ENCODE results near the gene DVL1.

DVL1 gene

DNA sequence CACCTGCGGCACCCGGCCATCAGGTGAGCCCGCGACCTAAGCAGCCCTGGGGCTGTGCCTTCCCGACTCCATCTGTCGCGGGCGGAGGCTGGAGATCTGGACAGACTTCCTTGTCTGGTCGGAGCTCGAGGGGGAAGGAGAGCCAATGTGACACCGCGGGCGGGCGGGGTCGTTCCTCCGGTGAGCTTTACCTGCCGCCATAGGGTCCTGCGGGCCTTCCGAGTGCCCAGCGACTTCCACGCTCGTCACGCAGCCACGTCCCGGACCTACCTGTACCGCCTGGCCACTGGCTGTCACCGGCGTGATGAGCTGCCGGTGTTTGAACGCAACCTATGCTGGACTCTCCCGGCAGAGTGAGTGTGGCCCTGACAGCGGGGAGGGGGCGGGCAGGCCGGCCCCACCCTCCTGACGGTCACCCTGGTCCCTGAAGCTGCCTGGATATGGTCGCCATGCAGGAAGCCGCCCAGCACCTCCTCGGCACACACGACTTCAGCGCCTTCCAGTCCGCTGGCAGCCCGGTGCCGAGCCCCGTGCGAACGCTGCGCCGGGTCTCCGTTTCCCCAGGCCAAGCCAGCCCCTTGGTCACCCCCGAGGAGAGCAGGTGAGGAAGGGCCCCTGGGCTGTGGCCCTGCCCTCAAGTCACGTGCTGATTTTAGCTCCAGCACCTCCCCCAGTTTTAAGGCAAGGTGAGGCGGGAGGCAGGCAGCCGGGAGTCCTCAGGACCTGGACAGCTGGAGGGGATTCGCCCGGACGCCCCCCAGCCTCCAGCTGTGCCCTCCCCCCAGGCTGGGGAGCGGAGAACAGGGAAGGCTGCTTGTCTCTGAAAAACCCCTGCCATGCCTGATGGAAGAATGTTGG is 39.7 kb downstream of the DVL1 start:
- DNase-seq, result peak; percentile 43

GRCh38 chr1:1308756-1309250 is 40.4 kb downstream of the DVL1 start:
- DNase-seq, result no peak

GRCh38 chr1:1307923-1308755 is 41.1 kb downstream of the DVL1 start, which contains the start of the genes ACAP3 and PUSL1:
Gene ACAP3, minus strand, starts transcription at chr1:1307930. Its CDS starts 115 bp downstream, at chr1:1307815.
Gene PUSL1, plus strand, starts transcription at chr1:1308597. Its CDS starts 47 bp downstream, at chr1:1308644.
- DNase-seq, result peak; percentile 92

DNA sequence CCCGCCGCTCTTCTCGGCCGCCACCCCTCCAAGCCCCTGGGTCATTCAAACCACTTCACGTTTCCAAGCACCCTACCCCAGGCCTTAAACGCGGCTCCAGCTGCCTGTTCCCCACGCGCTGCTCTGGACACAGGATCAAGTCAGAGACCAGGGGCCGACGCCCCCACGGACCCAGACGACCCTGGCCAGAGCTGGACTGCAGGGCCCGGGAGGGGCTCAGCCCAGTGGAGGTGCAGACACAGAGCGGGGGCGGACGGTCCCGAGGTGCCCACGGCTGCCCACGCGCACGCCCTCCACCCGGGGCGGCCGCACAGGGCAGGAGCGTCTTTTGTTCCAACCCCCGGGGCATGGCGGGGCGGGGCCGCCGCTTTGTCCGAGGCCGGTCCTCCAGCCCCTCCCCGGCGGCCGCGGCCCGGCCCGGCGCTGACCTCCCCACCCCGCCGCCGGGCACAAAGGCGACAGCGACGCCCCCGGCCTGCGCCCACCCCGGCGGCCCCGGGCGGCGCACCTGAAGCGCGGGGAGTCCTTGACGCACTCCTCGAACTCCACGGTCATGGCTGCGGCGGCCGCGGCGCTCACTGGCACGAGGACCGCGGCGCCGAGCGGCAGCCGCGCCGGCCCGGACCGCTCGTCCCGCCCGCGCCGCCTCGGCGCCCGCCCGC is 41.8 kb downstream of the DVL1 start:
- DNase-seq, result peak; percentile 41

- DNase-seq, result no peak
Observed at GRCh38 chr1:1306661-1307260, 42.5 kb downstream of the DVL1 start.

DNA sequence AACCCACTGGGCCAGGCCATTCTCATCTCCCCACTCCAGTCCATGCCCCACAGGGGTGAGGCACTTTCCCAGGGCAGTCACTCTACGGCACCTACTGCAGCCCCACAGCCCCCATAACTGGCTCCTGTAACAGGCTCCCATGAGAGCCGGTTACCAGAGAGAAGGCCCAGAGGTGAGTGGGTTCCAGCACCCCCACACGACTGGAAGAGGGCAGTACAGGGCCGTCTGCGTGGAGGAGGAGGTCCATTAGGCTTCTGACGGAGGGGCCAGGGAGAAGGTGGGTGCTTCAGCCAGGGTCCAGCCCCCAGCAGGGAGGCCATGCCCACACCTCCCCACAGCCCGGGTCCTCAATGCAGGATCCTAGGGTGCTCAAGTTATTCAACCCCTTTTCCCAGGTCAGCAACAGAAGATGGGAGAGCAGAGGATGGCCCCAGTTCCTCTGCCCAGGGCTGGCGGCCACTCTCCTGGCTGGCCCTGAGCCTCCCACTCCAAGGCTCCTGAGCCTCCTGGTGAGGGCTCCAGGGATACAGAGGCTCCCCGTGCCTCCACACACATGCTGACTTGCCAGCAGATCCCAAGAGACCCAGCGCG is 43.1 kb downstream of the DVL1 start:
- no peak for DNase-seq

DNA sequence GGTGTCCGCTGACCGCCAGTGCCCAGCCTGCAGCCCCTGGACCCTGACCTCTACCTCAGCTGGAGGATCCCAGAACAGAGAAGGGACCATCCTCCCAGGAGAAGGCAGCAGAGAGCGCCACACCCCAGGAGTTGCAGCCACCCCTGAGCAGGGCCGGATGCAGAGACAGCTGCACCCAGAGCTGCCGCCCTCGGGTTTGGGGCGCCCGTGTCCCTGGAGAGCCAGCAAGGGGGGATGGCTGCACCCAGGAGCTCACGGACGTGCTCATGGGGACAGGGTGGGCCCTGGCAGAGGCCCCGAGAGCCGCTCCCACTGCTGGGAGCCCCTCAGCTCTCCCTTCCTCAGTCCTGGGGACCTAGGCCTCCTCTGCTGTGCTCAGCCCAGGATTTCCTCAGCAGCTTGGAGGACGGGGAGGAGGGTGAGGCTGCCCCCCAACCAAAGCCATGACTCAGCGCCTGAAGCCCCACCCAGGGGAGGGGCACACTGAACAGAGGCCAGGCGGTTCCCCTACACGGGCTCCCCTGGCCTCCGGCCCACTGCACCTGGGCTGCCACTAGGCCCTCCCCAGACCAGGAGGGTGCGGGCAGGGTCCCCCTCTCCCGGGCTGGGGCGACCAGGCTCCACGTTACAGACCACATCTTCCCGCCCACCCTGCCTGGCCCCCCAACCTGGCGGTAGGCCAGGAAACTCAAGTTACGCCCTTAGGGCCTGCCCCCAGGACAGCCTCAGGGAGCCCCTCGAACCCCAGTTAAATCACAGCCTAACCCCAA is 43.7 kb downstream of the DVL1 start:
- DNase-seq, result peak; percentile 79

GRCh38 chr1:1304331-1305299 is 44.6 kb downstream of the DVL1 start:
- no peak for DNase-seq

- DNase-seq, result no peak
Observed at GRCh38 chr1:1303736-1304135, 45.5 kb downstream of the DVL1 start.

GRCh38 chr1:1302951-1303509 is 46.2 kb downstream of the DVL1 start:
- DNase-seq, result no peak

DNA sequence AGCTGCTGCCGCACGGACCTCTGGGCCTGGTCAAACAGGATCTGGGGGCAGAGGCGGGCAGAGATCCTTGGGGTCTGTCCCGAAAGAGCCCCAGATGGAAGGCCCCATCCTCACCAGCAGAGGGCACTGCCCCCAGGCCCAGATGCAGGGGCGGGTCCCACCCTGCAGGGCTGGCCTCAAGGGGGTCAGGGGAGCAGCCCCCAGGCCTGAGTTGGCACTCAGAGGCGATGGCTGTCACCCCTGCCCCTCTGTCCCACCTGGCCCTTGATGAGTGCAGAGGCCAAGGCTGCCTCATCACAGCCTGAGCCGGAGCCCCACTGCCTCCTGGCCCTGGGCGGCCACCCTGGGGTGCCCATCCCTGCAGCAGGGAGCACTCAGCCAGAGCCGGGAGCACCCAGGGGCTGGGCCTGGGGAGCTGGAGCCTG is 47.2 kb downstream of the DVL1 start:
- no peak for DNase-seq

DNA sequence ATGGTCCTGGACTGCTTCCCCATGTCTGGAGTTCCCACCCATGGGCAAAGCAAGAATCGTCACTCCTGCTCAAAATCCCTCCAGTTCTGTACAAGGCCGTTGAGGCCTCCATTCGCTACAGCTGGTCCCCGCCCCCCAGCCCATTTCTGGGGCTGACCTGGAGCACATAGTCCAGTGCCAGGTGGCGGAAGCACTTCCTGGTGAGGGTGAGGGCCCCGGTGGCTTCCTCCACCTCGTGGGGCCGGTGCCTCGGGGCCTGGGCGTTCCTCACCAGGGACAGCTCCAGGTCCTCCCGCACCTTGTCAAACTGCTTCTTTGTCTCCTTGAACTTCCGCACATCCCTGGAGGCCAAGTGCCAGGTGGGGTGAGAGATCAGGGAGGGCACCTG is 48.9 kb downstream of the DVL1 start:
- no peak for DNase-seq

GRCh38 chr1:1299686-1300351 is 49.4 kb downstream of the DVL1 start:
- no peak for DNase-seq

GRCh38 chr1:1298861-1299685 is 50.1 kb downstream of the DVL1 start:
- no peak for DNase-seq

GRCh38 chr1:1297802-1298424 is 51.3 kb downstream of the DVL1 start:
- DNase-seq, result no peak

GRCh38 chr1:1296070-1297061 is 52.9 kb downstream of the DVL1 start:
- no peak for DNase-seq
